Ishikawa (cell line): ENCODE results near the gene ADH4.

Experiments
- CEBPB ChIP-seq: IDR thresholded peaks from 2 replicates; pipeline ENCODE4 v1.6.1; 2012
- CREB1 ChIP-seq: IDR thresholded peaks from 2 replicates; pipeline ENCODE4 v1.6.1; 2012; ENCODE audit warnings: low read depth
- EGR1 ChIP-seq: IDR thresholded peaks from 2 replicates; pipeline ENCODE4 v1.6.1; 2012
- EP300 ChIP-seq: IDR thresholded peaks from 2 replicates; pipeline ENCODE4 v1.6.1; 2012; ENCODE audit warnings: borderline replicate concordance
- FOXM1 ChIP-seq: IDR thresholded peaks from 2 replicates; pipeline ENCODE4 v1.6.1; 2012; ENCODE audit warnings: low read depth, borderline replicate concordance
- MAX ChIP-seq: IDR thresholded peaks from 2 replicates; pipeline ENCODE4 v1.6.1; 2012
- NFIC ChIP-seq: IDR thresholded peaks from 2 replicates; pipeline ENCODE4 v1.6.1; 2012
- RAD21 ChIP-seq: IDR thresholded peaks from 2 replicates; pipeline ENCODE4 v1.6.1; 2012; ENCODE audit warnings: low read depth
- REST ChIP-seq: IDR thresholded peaks from 2 replicates; pipeline ENCODE4 v1.6.1; 2012; ENCODE audit warnings: low read depth, mild to moderate bottlenecking
- TAF1 ChIP-seq: IDR thresholded peaks from 2 replicates; pipeline ENCODE4 v1.6.1; 2012; ENCODE audit warnings: low read depth, mild to moderate bottlenecking
- TCF12 ChIP-seq: IDR thresholded peaks from 2 replicates; pipeline ENCODE4 v1.6.1; 2012; ENCODE audit warnings: low read depth
- TEAD4 ChIP-seq: IDR thresholded peaks from 2 replicates; pipeline ENCODE4 v1.6.1; 2012
- USF1 ChIP-seq: IDR thresholded peaks from 2 replicates; pipeline ENCODE4 v1.6.1; 2012
- YY1 ChIP-seq: IDR thresholded peaks from 2 replicates; pipeline ENCODE4 v1.6.1; 2012; ENCODE audit warnings: low read depth
- ZBTB7A ChIP-seq: IDR thresholded peaks from 2 replicates; pipeline ENCODE4 v1.6.1; 2012; ENCODE audit warnings: low read depth

ADH4 gene

GRCh38 chr4:99117876-99118693, 26.0 kb downstream of the ADH4 start:
- peak; percentile 40 for TF ChIP-seq RAD21
- TF ChIP-seq EP300, result no peak

GRCh38 chr4:99104153-99104552, 39.9 kb downstream of the ADH4 start:
- TF ChIP-seq CREB1 (no peak), CEBPB (no peak), ZBTB7A (no peak), REST (no peak), TCF12 (no peak), TEAD4 (no peak), USF1 (no peak), RAD21 (no peak), NFIC (no peak), TAF1 (no peak), MAX (no peak), EGR1 (no peak), EP300 (no peak), YY1 (no peak)

GRCh38 chr4:99103166-99103565, 40.9 kb downstream of the ADH4 start:
- no peak for TF ChIP-seq NFIC
- TF ChIP-seq ZBTB7A, result no peak
- TF ChIP-seq RAD21, result no peak
- TF ChIP-seq TEAD4, result no peak
- no peak for TF ChIP-seq CREB1
- no peak for TF ChIP-seq EP300
- TF ChIP-seq MAX, result no peak
- no peak for TF ChIP-seq CEBPB
- TF ChIP-seq TAF1, result no peak
- TF ChIP-seq USF1, result no peak
- no peak for TF ChIP-seq REST
- no peak for TF ChIP-seq FOXM1
- no peak for TF ChIP-seq EGR1
- TF ChIP-seq YY1, result no peak

GRCh38 chr4:99102634-99103033, 41.5 kb downstream of the ADH4 start:
- TF ChIP-seq MAX (no peak), RAD21 (no peak), CEBPB (no peak), NFIC (no peak), TAF1 (no peak), EP300 (no peak), TCF12 (no peak), USF1 (no peak), YY1 (no peak), CREB1 (no peak), TEAD4 (no peak), FOXM1 (no peak), REST (no peak), EGR1 (no peak)
